Omental fat pad (tissue), 4 donors: ENCODE data around the gene PPP2R5E. TPM values are rescaled to one million over a fixed set of nuclear protein-coding genes. Genes with fewer than 3 reads are reported as not detected.

Experiments
- ATAC-seq: fragments of 150-250 bp; one replicate; pipeline ENCODE4 v1.9.1; 2016; ENCODE audit warnings: mild to moderate bottlenecking, moderate library complexity; ENCODE audit not compliant: low FRiP score
- DNase-seq: peaks from one replicate; pipeline ENCODE4 v3.0.0-alpha.2; 2019; ENCODE audit warnings: low spot score
- total RNA-seq, 4 donors: library from RNA; depleted of rRNA; stranded (reverse); fragments of >200 nt; gene quantifications; one replicate each; pipeline ENCODE4 v1.1.0, GENCODE V29; 2016
- TF ChIP-seq, protein P1 (sequence below), 3 donors: fragments of 450-650 bp; IDR thresholded peaks; one replicate each; pipeline ENCODE4 v1.5.1; 2016 to 2017; ENCODE audit warnings: antibody characterized with exemption in 3 of 3, mild to moderate bottlenecking in 3 of 3, moderate library complexity in 2 of 3

Gene PPP2R5E
- total RNA-seq, 4 donors from 2014 or later, result 17.0 to 23.3 (median 21.0) TPM

DNA sequence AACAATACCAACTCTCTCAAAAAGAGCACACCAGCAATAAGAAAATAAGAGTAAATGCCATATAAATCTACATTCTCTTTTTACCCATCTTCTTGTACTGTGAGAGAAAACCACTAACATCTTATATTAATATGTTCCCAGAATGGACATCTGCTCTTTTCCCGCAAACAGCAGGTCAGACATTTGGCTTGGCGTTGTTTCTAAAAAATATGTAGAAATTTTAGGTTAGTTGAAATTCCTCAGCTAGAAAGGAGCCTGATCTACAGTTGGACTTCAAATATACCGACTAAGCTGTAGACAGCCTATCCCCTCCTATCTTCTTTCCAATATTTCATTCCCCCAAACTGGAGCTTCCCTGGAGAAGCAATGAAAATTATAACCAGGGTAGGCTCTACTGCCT, 88.7 kb downstream of the PPP2R5E start:
- ATAC-seq (no peak), DNase-seq (no peak)
- TF ChIP-seq, protein P1, sequence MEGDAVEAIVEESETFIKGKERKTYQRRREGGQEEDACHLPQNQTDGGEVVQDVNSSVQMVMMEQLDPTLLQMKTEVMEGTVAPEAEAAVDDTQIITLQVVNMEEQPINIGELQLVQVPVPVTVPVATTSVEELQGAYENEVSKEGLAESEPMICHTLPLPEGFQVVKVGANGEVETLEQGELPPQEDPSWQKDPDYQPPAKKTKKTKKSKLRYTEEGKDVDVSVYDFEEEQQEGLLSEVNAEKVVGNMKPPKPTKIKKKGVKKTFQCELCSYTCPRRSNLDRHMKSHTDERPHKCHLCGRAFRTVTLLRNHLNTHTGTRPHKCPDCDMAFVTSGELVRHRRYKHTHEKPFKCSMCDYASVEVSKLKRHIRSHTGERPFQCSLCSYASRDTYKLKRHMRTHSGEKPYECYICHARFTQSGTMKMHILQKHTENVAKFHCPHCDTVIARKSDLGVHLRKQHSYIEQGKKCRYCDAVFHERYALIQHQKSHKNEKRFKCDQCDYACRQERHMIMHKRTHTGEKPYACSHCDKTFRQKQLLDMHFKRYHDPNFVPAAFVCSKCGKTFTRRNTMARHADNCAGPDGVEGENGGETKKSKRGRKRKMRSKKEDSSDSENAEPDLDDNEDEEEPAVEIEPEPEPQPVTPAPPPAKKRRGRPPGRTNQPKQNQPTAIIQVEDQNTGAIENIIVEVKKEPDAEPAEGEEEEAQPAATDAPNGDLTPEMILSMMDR (IDR thresholded peaks at IDR 0.05), result no peak

DNA sequence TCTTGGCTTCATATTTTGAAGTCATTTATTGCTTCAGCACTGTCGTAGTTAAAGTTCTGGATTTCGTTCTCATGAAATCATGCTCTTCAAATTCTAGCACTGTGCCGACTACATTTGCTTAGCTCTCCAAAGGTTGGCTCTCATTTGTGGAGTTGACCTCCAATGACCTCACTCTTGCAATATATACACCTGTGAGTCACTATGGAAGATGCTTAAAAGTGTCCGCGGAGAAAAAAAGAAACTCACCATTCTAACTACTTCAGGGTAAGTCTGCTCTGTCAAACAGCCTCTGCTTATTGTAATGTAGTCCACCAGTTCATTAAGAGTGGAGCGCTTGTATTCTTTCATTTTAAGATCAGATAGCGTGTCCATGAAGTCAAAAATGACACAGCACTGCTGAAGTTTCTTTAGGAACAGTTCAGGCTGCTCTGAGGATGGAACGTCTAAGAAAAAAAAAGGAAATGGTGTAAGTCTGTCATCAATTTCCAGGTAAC, 89.7 kb downstream of the PPP2R5E start:
- TF ChIP-seq, protein P1 (IDR thresholded peaks at IDR 0.05), result no peak
- peak; percentile 72 for ATAC-seq

DNA sequence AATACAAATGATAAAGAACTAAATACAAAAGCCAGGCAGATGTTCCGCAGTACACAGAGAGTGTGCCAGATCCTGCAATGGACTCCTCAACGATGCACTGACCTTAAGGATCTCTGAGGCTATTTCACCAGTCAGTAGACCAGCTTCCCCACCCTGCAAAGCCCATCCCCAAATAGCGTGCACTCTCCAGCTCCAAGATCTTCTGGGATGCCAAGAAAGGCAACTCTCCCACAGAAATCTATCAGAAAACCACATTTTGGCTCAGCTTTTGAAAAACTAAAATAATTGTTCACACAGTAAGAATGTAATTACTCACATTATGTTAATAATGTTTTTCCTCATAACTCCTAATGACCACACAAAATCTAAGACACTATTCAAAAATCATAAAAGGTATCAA, 90.4 kb downstream of the PPP2R5E start:
- DNase-seq (no peak), ATAC-seq (no peak)

More for the DNA sequence above, 89.7 kb downstream of the PPP2R5E start:
- DNase-seq, result no peak

DNA sequence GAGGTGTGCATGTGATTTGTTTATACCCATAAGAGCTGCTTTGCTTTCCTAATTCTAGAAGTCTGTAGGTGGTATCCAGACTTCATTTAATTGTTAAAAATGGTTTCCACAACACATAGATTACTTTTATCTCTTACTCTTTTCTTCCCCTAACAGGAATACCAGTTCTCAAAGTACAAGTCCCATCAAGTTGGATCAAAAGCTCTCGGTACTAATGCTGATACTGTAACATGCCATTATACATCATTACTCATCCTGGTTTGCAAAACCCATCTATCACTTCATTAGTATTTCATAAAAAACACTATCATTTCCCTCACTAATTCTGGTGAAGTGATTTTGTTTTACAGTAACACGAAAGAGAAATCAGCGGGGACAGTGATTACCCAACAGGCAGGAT, 94.3 kb downstream of the PPP2R5E start:
- TF ChIP-seq, protein P1 (IDR thresholded peaks at IDR 0.05), result no peak
- ATAC-seq (no peak), DNase-seq (no peak)

More for the DNA sequence above, 90.4 kb downstream of the PPP2R5E start:
- TF ChIP-seq, protein P1 (IDR thresholded peaks at IDR 0.05), result no peak

DNA sequence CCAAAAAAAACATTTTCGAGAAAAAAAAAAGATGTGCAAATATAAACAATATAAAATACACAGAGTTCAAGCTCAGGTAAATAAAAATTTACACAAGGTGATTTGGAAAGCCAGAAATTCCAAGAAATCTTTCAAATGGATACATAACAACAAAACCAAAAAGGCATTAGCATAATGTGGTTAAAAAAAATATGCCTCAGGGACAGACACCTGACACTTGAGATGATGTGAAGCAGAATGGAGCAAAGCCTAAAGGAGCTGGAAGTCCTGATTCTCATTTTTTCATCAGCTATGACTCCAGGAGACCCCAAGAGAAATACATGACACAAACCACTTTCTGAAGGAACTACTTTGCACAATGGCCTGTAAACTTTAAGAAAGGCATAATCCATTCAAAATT, 98.6 kb downstream of the PPP2R5E start:
- TF ChIP-seq, protein P1 (IDR thresholded peaks at IDR 0.05), result no peak
- DNase-seq (no peak), ATAC-seq (no peak)

DNA sequence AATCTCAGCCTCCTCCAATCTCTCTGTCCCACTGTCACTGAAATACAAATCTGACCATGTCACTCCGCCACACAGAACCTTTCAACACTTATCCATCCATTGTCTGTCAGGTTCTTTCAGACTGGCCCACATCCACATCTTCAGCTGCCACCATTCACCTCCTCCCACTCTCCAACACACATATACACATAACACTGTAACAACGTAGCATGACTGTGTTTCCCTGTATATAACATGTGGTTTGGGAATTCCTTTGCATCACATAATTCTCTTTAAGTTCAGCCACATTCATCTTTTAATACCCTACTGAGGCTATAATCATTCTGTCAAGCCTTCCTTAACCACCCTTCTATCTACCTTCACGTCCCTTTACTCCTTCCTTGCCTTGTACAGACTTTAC, 99.2 kb downstream of the PPP2R5E start:
- TF ChIP-seq, protein P1 (IDR thresholded peaks at IDR 0.05), result no peak

DNA sequence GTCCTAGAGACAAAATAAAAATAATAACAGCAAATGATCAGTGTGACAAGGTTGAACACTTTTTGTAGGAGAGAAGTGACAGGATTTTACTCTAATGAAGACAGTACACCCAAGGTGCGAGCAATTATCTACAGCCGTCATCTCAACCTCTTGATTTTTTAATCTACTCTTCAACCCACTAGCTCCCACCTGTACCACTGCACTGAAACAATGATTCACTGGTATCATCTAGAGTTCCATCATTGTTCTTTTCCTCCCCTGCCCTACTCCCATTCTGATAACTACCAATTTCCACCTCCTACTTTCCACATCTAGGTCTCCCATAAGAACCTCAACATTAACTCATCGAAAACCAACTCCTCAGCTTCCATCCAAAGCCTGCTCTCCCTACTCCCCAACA, 99.8 kb downstream of the PPP2R5E start:
- TF ChIP-seq, protein P1 (IDR thresholded peaks at IDR 0.05), result no peak
- no peak for DNase-seq

More for the DNA sequence above, 99.2 kb downstream of the PPP2R5E start:
- ATAC-seq (no peak), DNase-seq (no peak)

More for the DNA sequence above, 99.8 kb downstream of the PPP2R5E start:
- ATAC-seq, result no peak
